DOHH2 (cell line): Measurements from ENCODE around the gene EID2B.

Experiments
- H3F3A ChIP-seq: fragments of 200-600 bp; sonication (generic), shearing (Covaris generic); 2 replicates; pipeline ENCODE4 v1.6.0; 2016; ENCODE audit warnings: antibody characterized with exemption, mild to moderate bottlenecking; ENCODE audit not compliant: control insufficient read depth, insufficient read depth
- H3K27ac ChIP-seq: fragments of 200-600 bp; sonication (generic); 2 replicates; pipeline ENCODE4 v1.5.1; 2014; ENCODE audit warnings: low read depth, mild to moderate bottlenecking, low read length, moderate library complexity
- H3K27me3 ChIP-seq: fragments of 200-600 bp; sonication (generic); 2 replicates; pipeline ENCODE4 v1.6.1; 2014; ENCODE audit warnings: mild to moderate bottlenecking, low read length, mixed read lengths; ENCODE audit not compliant: control insufficient read depth
- H3K36me3 ChIP-seq: fragments of 200-600 bp; sonication (generic); 2 replicates; pipeline ENCODE4 v1.6.1; 2014; ENCODE audit warnings: mild to moderate bottlenecking, low read length, moderate library complexity, mixed read lengths; ENCODE audit not compliant: control insufficient read depth
- H3K4me1 ChIP-seq: fragments of 200-600 bp; sonication (generic); 2 replicates; pipeline ENCODE4 v1.6.1; 2014; ENCODE audit warnings: mild to moderate bottlenecking, low read length, mixed read lengths; ENCODE audit not compliant: control insufficient read depth
- H3K4me2 ChIP-seq: fragments of 200-600 bp; sonication (generic); 2 replicates; pipeline ENCODE4 v1.6.0; 2014; ENCODE audit warnings: mild to moderate bottlenecking, low read length, moderate library complexity
- H3K4me3 ChIP-seq: fragments of 200-600 bp; sonication (generic); 2 replicates; pipeline ENCODE4 v1.5.1; 2014; ENCODE audit warnings: mild to moderate bottlenecking, low read length, mixed read lengths
- H3K79me2 ChIP-seq: fragments of 200-600 bp; sonication (generic); 2 replicates; pipeline ENCODE4 v1.6.1; 2014; ENCODE audit warnings: mild to moderate bottlenecking, low read length, mixed read lengths; ENCODE audit not compliant: control insufficient read depth
- H3K9me2 ChIP-seq: fragments of 200-600 bp; sonication (generic); replicated peaks from 2 replicates; pipeline ENCODE4 v1.6.1; 2014; ENCODE audit warnings: mild to moderate bottlenecking, low read length, mixed read lengths; ENCODE audit not compliant: control insufficient read depth
- H3K9me3 ChIP-seq: fragments of 200-600 bp; sonication (generic); 2 replicates; pipeline ENCODE4 v1.6.1; 2014; ENCODE audit warnings: antibody characterized with exemption, low read length, mixed read lengths; ENCODE audit not compliant: control insufficient read depth, insufficient read depth
- H4K20me1 ChIP-seq: fragments of 200-600 bp; sonication (generic); 2 replicates; pipeline ENCODE4 v1.6.0; 2014; ENCODE audit warnings: low read depth, mild to moderate bottlenecking, antibody characterized with exemption, low read length, moderate library complexity; ENCODE audit not compliant: control insufficient read depth, insufficient read depth
- CTCF ChIP-seq: fragments of 200-600 bp; sonication (generic); IDR thresholded peaks from one replicate; pipeline ENCODE4 v1.5.1; 2014; ENCODE audit warnings: antibody characterized with exemption, mild to moderate bottlenecking, low read depth, low read length; ENCODE audit not compliant: poor library complexity, severe bottlenecking
- EZH2phosphoT487 ChIP-seq: fragments of 200-600 bp; sonication (generic); IDR thresholded peaks from 2 replicates; pipeline ENCODE4 v1.6.1; 2017; ENCODE audit warnings: borderline replicate concordance, mild to moderate bottlenecking, antibody characterized with exemption, low read length, moderate library complexity, mixed read lengths

EID2B gene

DNA sequence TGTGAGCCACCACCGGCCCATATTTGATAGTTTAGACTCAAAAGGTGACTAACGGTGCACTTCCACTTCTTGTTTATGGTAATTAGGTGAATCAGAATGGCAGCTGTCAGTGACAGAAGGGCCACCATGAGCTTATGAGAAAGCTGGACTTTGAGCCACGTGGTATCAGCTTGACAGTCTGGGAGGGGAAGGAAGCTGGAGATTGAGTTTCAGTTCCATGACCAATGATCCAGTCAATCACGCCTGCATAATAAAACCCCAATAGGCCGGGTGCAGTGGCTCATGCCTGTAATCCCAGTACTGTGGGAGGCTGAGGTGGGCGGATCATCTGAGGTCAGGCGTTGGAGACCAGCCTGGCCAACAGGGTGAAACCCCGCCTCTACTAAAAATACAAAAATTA, 8.2 kb downstream of the EID2B start:
- Histone ChIP-seq H3K36me3 (no peaks in the 10 kb centered on the region; the same call in 1 of the 2 replicates), H3K4me3 (no peak overlapping the region), H3K4me2 (no peak overlapping the region), H3K9me3 (no peaks in the 10 kb centered on the region), H3K27me3 (no peaks in the 10 kb centered on the region), H3K4me1 (peaks cover 7% of the 10 kb centered on the region), H3K9me2 (no peaks in the 10 kb centered on the region), H3K27ac (no peak overlapping the region), H3F3A (no peaks in the 10 kb centered on the region; the same call in 1 of the 2 replicates), H3K79me2 (peaks cover 3% of the 10 kb centered on the region), H4K20me1 (no peaks in the 10 kb centered on the region)
- TF ChIP-seq CTCF, result no peak
- no peak for TF ChIP-seq EZH2phosphoT487

DNA sequence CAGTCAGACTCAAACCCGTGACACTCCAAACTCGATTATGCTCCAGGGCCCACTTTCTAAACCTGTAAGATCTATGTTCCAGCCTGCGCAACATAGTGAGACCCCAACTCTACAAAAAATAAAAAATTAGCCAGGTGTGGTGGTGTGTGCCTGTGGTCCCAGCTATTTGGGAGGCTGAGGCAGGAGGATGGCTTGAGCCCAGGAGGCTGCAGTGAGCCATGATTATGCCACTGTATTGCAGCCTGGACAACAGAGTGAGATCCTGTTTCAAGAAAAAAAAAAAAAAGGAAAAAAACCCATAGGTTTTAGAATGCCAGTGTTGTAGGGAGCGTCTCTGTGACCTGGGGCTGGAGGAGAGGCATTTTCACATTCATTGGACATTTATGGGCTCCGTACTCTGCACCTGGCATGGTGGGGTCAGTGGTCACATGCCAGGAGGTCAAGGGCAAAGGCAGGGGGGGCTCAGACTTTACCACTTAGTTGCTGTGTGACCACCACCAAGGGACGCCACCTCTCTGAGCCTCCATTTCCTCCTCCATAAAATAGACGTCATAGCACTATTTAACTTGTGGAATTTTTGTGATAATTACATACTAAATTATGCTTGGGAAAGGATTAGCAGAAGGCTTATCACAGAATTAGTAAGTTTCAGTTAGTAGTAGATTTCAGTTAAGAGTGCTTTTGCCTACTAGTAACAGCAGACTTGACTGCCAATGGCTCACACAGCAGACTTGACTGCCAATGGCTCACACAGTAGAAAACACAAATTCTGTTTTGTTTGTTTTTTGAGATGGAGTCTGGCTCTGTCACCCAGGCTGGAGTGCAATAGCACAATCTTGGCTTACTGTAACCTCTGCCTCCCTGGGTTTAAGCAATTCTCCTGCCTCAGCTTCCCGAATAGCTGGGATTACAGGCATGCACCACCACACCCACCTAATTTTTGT, 11.8 kb downstream of the EID2B start:
- no peak overlapping the region for H3K4me3 ChIP-seq
- no peaks in the 10 kb centered on the region for H4K20me1 ChIP-seq
- H3K9me3 ChIP-seq, result no peaks in the 10 kb centered on the region
- no peak overlapping the region for H3K4me2 ChIP-seq
- no peaks in the 10 kb centered on the region for H3K79me2 ChIP-seq
- H3F3A ChIP-seq, result no peaks in the 10 kb centered on the region
- H3K27ac ChIP-seq, result no peak overlapping the region
- H3K4me1 ChIP-seq, result peaks cover 22% of the 10 kb centered on the region
- H3K9me2 ChIP-seq, result no peaks in the 10 kb centered on the region
- peaks cover 10% of the 10 kb centered on the region for H3K27me3 ChIP-seq
- no peak for TF ChIP-seq CTCF
- no peak for TF ChIP-seq EZH2phosphoT487
- H3K36me3 ChIP-seq, result no peaks in the 10 kb centered on the region

- no peaks in the 10 kb centered on the region for H3K79me2 ChIP-seq
- no peaks in the 10 kb centered on the region for H3K36me3 ChIP-seq
- peaks cover 28% of the 10 kb centered on the region for H3K27me3 ChIP-seq
- H3K9me2 ChIP-seq, result no peaks in the 10 kb centered on the region
- no peak for TF ChIP-seq CTCF
- TF ChIP-seq EZH2phosphoT487, result no peak
- no peak overlapping the region for H3K27ac ChIP-seq
- no peak overlapping the region for H3K4me2 ChIP-seq
- no peak overlapping the region for H3K4me3 ChIP-seq
- H4K20me1 ChIP-seq, result no peaks in the 10 kb centered on the region
- no peaks in the 10 kb centered on the region for H3F3A ChIP-seq
- H3K4me1 ChIP-seq, result peaks cover 30% of the 10 kb centered on the region
- no peaks in the 10 kb centered on the region for H3K9me3 ChIP-seq
Measured at GRCh38 chr19:39518975-39519374, 13.7 kb downstream of the EID2B start.
